ENCODE data around the gene TSG101.

TSG101 gene

DNA sequence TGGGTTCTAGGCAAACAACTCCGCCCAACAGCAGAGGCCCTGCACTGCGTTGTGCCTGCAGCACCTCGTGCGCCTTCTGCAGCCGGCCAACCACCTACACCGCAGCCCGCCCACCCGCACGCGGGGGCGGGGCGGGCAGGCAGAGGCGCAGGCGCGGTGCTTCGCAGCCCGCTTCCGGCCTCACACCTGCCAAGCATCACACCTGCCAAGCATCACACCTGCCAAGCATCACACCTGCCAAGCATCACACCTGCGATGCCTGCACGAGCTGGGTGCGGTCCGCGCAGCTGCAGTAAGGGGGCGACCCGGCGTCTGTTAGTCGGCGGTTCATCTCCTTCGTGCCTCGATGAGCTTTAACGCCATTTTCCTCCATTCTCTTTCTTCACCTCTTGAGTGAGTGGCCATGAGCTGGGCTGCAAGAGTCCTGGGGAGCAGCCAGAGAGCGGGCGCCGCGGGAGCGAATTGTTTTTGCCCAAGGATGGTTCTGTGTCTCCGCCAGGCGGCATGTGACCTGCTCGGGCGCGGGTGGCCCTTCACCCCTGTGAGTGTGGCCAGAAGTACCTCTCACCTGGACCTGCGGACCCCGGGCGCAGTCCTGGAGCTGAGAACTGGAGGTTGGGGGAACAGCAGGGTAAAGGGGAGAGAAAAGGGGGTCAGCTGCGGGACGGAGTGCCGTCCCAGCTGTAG is 70.9 kb downstream of the TSG101 start, which contains the start of gene LDHAL6A:
Gene LDHAL6A (plus strand): TSS at position 171 of the 687 bp plus-strand sequence. CDS start 825 bp downstream, outside the sequence.
- H3K36me3 ChIP-seq, result no peaks in the 10 kb centered on the region
- peak within 1 kb of the TSS in 1 of 2 experiments; percentile 5 for H3K4me3 ChIP-seq (ENCODE audit: low read depth in 1 of 2, low read length in 1 of 2)
- no peak within 1 kb of the TSS for H3K27ac ChIP-seq
- H3K9me3 ChIP-seq, result no peaks in the 10 kb centered on the region
- no peak for TF ChIP-seq CTCF (IDR thresholded peaks at IDR 0.05)
- peaks cover 19% of the 10 kb centered on the region for H3K27me3 ChIP-seq
- H3K4me1 ChIP-seq (ENCODE audit: control insufficient read depth in 1 of 2, insufficient read depth in 1 of 2, low read depth in 1 of 2, low read length in 1 of 2), result no peaks in the 10 kb centered on the region

DNA sequence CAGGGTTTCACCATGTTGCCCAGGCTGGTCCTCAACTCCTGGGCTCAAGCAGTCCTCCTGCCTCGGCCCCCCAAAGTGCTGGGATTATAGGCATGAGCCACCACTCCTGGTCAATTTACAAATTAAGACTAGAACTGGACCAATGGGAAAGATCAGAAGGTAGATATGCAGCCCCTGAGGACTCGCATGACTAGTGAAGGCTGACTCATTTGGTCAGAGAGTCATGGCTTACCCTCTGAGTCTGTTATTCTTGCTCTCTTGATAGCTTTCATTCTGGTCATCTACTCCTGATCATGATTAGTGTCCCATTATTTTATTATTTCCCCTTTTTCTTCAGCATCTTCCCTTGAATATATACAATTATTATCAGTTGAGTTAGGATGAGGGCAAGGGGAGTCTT is 73.8 kb downstream of the TSG101 start:
- H3K4me1 ChIP-seq (ENCODE audit: control insufficient read depth in 1 of 2, insufficient read depth in 1 of 2, low read depth in 1 of 2, low read length in 1 of 2), result no peaks in the 10 kb centered on the region
- peaks cover 19% of the 10 kb centered on the region for H3K27me3 ChIP-seq
- no peak for TF ChIP-seq CTCF (IDR thresholded peaks at IDR 0.05)
- H3K36me3 ChIP-seq, result no peaks in the 10 kb centered on the region
- H3K4me3 ChIP-seq (ENCODE audit: low read depth in 1 of 2, low read length in 1 of 2), result no peak overlapping the region
- no peak overlapping the region for H3K27ac ChIP-seq
- H3K9me3 ChIP-seq, result no peaks in the 10 kb centered on the region

- TF ChIP-seq CTCF (IDR thresholded peaks at IDR 0.05), result no peak
- Histone ChIP-seq H3K36me3 (no peaks in the 10 kb centered on the region), H3K27ac (no peak overlapping the region), H3K27me3 (no peaks in the 10 kb centered on the region), H3K4me3 (ENCODE audit: low read depth in 1 of 2, low read length in 1 of 2) (no peak overlapping the region), H3K4me1 (ENCODE audit: control insufficient read depth in 1 of 2, insufficient read depth in 1 of 2, low read depth in 1 of 2, low read length in 1 of 2) (no peaks in the 10 kb centered on the region), H3K9me3 (no peaks in the 10 kb centered on the region)
Measured at GRCh38 chr11:18449251-18449650, 77.5 kb downstream of the TSG101 start.

DNA sequence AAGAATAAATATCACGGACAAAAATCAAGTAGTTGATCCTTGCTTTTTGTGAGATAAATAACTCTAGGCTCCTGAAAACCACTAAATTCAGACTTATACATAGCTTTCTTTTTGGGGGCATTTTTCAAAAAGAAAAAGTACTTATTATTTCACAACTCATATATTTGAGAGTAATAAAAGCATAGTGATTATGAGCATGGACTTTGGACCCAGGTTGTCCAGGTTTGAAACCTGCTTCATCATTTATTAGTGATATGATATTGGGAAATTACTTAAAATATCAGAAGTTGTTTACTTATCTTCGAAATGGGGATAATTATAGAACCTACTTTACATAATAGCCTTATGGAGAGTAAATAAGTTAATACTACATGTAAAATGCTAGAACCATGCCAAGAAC is 88.1 kb downstream of the TSG101 start:
- Histone ChIP-seq H3K27me3 (no peaks in the 10 kb centered on the region), H3K4me3 (ENCODE audit: low read depth in 1 of 2, low read length in 1 of 2) (no peak overlapping the region), H3K36me3 (no peaks in the 10 kb centered on the region), H3K27ac (no peak overlapping the region), H3K9me3 (no peaks in the 10 kb centered on the region), H3K4me1 (ENCODE audit: control insufficient read depth in 1 of 2, insufficient read depth in 1 of 2, low read depth in 1 of 2, low read length in 1 of 2) (no peaks in the 10 kb centered on the region)
- TF ChIP-seq CTCF (IDR thresholded peaks at IDR 0.05), result no peak

Data from neutrophil (primary cell).